ENCODE data around the gene MTERF2.
"Not testable (repeated sequence)": the region's sequence is repeated elsewhere in the genome, so short reads cannot be mapped to it uniquely, and the experiment has no call there.

Gene MTERF2

GRCh38 chr12:107027636-107028053, 40.7 kb upstream of the MTERF2 start:
- Histone ChIP-seq H3K4me1 (ENCODE audit: control insufficient read depth, insufficient read depth, low read length) (peaks cover 14% of the 10 kb centered on the region), H3K4me3 (ENCODE audit: low read depth, low read length) (no peak overlapping the region), H3K27ac (ENCODE audit: extremely low read depth, low read depth, low read length) (no peak overlapping the region), H3K36me3 (ENCODE audit: control insufficient read depth in 2 of 2, insufficient read depth in 1 of 2, low read length in 2 of 2) (no peaks in the 10 kb centered on the region), H3K9me3 (ENCODE audit: control insufficient read depth, insufficient read depth, low read depth, low read length) (no peaks in the 10 kb centered on the region)
- POLR2A ChIA-PET = no interaction called here
- CTCF ChIA-PET = no interaction called here
- TF ChIP-seq SP2 (tag by site-specific recombination; IDR thresholded peaks at IDR 0.05) (no peak), PRDM6 (tag by site-specific recombination; IDR thresholded peaks at IDR 0.05) (peak; percentile 56), ZNF560 (tag by site-specific recombination; IDR thresholded peaks at IDR 0.05; ENCODE audit: borderline replicate concordance) (no peak), BCL11A (tag by site-specific recombination; IDR thresholded peaks at IDR 0.05; ENCODE audit: low read depth) (no peak), ZNF768 (tag by site-specific recombination; IDR thresholded peaks at IDR 0.05) (no peak), ZSCAN30 (tag by site-specific recombination; IDR thresholded peaks at IDR 0.05) (no peak), ZNF629 (tag by site-specific recombination; IDR thresholded peaks at IDR 0.05) (peak; percentile 61; the same call in 1 of the 2 replicates), SCRT2 (tag by site-specific recombination; IDR thresholded peaks at IDR 0.05) (peak; percentile 59), KLF8 (tag by site-specific recombination; IDR thresholded peaks at IDR 0.05) (no peak), ZNF423 (tag by site-specific recombination; IDR thresholded peaks at IDR 0.05) (no peak), GFI1B (tag by site-specific recombination; IDR thresholded peaks at IDR 0.05) (no peak), ZNF48 (tag by site-specific recombination; IDR thresholded peaks at IDR 0.05) (no peak)

- POLR2A ChIA-PET = no interaction called here
- H3K27ac ChIP-seq (ENCODE audit: extremely low read depth, low read depth, low read length) = no peak overlapping the region
Observed at GRCh38 chr12:107026806-107027635, 40.1 kb upstream of the MTERF2 start.

GRCh38 chr12:107026356-107026755, 39.4 kb upstream of the MTERF2 start:
- H3K9me3 ChIP-seq (ENCODE audit: control insufficient read depth, insufficient read depth, low read depth, low read length); H3K27ac ChIP-seq (ENCODE audit: extremely low read depth, low read depth, low read length); POLR2A ChIA-PET; H3K36me3 ChIP-seq (ENCODE audit: control insufficient read depth in 2 of 2, insufficient read depth in 1 of 2, low read length in 2 of 2); H3K4me3 ChIP-seq (ENCODE audit: low read depth, low read length): not testable (repeated sequence)
- CTCF ChIA-PET = interaction anchor here (1.4 kb wide), 1 partner anchor 13 kb away, joined by 3 read pairs; no protein-coding TSS in a partner anchor
- H3K4me1 ChIP-seq (ENCODE audit: control insufficient read depth, insufficient read depth, low read length) = peaks cover 14% of the 10 kb centered on the region
- TF ChIP-seq ZBTB17 (tag by site-specific recombination; IDR thresholded peaks at IDR 0.05) (peak; percentile 56), ZSCAN5A (tag by site-specific recombination; IDR thresholded peaks at IDR 0.05) (peak; percentile 17; the same call in 1 of the 2 replicates), OSR2 (tag by site-specific recombination; IDR thresholded peaks at IDR 0.05) (peak; percentile 91), KLF8 (tag by site-specific recombination; IDR thresholded peaks at IDR 0.05) (0 out of 2 replicates have a peak, but pooled peaks have one; percentile 57), PATZ1 (tag by site-specific recombination; IDR thresholded peaks at IDR 0.05) (peak; percentile 48; the same call in 1 of the 2 replicates), ZBTB44 (tag by site-specific recombination; IDR thresholded peaks at IDR 0.05) (0 out of 2 replicates have a peak, but pooled peaks have one; percentile 5), FEZF1 (tag by site-specific recombination; IDR thresholded peaks at IDR 0.05) (peak; percentile 41; the same call in 1 of the 2 replicates)

More at GRCh38 chr12:107026806-107027635, 40.1 kb upstream of the MTERF2 start:
- H3K4me1 ChIP-seq (ENCODE audit: control insufficient read depth, insufficient read depth, low read length) = peaks cover 14% of the 10 kb centered on the region
- CTCF ChIA-PET = no interaction called here
- TF ChIP-seq ZNF623 (tag by site-specific recombination; IDR thresholded peaks at IDR 0.05) (no peak), ZNF792 (tag by site-specific recombination; IDR thresholded peaks at IDR 0.05) (no peak), ZNF366 (tag by site-specific recombination; conservative IDR thresholded peaks at IDR 0.05) (0 out of 2 replicates have a peak, but pooled peaks have one; percentile 34), ZNF362 (tag by site-specific recombination; IDR thresholded peaks at IDR 0.05) (0 out of 2 replicates have a peak, but pooled peaks have one; percentile 5)
- H3K36me3 ChIP-seq (ENCODE audit: control insufficient read depth in 2 of 2, insufficient read depth in 1 of 2, low read length in 2 of 2) = no peaks in the 10 kb centered on the region
- no peak overlapping the region for H3K4me3 ChIP-seq (ENCODE audit: low read depth, low read length)
- H3K9me3 ChIP-seq (ENCODE audit: control insufficient read depth, insufficient read depth, low read depth, low read length) = no peaks in the 10 kb centered on the region

Measured in HEK293 (cell line).